ENCODE measurements around the gene TMEM167B.
A peak's percentile ranks its signal among the peaks of the same experiment; 100 is the strongest.

TMEM167B gene

DNA sequence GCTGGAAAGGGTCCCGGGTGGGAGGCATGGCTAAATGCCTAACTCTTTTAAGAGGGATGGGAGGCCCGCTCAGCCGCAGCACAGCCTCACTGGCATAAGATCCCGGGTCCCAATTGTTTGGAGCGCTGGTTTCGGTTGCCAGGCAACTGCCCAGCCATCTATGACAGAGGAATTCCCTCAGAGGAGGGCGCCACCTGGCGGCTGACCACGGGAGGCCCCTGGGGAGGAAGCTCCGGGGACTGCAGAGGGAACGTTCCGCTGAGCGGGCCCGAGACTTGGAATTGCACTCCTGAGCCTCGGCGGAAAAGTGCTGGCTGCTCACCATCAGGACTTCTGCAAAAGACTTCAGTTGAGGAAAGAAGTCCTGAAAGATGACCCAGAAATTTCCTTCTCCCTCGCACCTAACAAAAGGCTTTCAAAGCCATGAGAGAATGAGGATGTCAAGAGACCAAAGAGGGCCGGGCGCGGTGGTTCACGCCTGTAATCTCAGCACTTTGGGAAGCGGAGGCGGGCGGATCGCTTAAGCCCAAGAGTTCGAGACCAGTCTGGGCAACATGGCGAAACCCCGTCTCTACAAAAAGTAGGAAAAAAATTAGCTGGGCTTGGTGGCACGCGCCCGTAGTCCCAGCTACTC lies 22.2 kb downstream of the TMEM167B start:
- FAIRE-seq = no peak
- peak; percentile 88 for TF ChIP-seq CTCF (IDR thresholded peaks at IDR 0.05; ENCODE audit: insufficient read depth, missing control alignments)
- DNase-seq (ENCODE audit: insufficient read length, low spot score) = no peak

DNA sequence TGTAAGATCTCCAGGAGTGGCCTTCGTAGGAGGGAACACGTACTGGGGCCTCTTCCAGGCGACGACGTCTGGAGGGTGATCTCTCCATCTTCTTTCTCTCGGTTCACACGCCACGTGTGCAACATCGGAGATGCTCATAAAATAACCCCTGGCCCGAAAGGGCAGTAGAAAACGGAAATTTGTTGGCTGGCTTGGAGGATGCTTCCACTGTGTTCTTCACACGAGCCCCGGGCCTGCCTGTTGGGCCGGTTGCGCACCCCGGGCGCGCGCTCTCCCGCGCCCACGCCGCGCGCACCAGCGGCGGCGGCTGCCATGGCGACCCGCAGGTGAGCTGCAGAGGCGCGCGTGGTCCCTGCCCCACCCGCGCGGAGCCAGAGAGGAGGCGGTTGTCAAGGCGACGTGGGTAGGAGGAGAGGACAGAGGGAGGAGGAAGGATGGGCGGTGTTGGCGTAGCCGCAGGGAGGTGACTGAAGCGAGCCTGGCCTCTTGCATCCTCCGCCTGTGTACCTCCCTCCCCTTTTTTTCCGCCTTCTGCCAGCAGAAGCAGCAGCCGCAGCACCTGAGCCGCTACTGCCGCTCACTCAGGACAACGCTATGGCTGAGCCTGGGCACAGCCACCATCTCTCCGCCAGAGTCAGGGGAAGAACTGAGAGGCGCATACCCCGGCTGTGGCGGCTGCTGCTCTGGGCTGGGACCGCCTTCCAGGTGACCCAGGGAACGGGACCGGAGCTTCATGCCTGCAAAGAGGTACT lies 23.2 kb downstream of the TMEM167B start, which contains the start of gene ELAPOR1:
TSS of gene ELAPOR1 (plus strand) at position 526 of the 752 bp plus-strand sequence. CDS start at position 595, 69 bp downstream.
- DNase-seq (ENCODE audit: insufficient read length, low spot score) = no peak
- TF ChIP-seq CTCF (IDR thresholded peaks at IDR 0.05; ENCODE audit: insufficient read depth, missing control alignments) = no peak
- FAIRE-seq = no peak

- DNase-seq (ENCODE audit: insufficient read length, low spot score) = no peak
- no peak for FAIRE-seq
- TF ChIP-seq CTCF (IDR thresholded peaks at IDR 0.05; ENCODE audit: insufficient read depth, missing control alignments) = no peak
These were observed 23.7 kb downstream of the TMEM167B start for GRCh38 chr1:109114342-109114674.

- TF ChIP-seq CTCF (IDR thresholded peaks at IDR 0.05; ENCODE audit: insufficient read depth, missing control alignments) = no peak
- FAIRE-seq = no peak
- no peak for DNase-seq (ENCODE audit: insufficient read length, low spot score)
These were observed 25.1 kb downstream of the TMEM167B start for GRCh38 chr1:109115685-109116084.

- no peak for TF ChIP-seq CTCF (IDR thresholded peaks at IDR 0.05; ENCODE audit: insufficient read depth, missing control alignments)
- no peak for FAIRE-seq
- no peak for DNase-seq (ENCODE audit: insufficient read length, low spot score)
These were observed 25.7 kb downstream of the TMEM167B start for GRCh38 chr1:109116286-109116685.

DNA sequence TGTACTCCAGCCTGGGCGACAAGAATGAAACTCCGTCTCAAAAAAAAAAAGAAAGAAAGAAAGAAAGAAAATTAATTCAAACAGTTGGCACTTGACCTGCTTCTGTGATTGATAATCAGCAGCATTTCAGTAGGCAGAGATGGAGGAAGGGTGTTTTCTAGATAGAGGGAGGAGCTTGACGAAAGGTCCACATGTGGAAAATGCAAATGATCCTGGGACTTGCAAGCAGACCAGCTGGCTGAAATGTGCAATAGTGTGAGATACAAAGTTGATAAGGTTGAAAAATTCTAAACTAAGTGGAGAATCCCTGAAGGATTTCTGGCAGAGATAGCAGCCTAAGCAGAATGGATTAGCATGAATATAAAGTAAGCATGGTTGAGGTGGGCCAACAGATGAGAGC lies 27.5 kb downstream of the TMEM167B start:
- FAIRE-seq = no peak
- no peak for TF ChIP-seq CTCF (IDR thresholded peaks at IDR 0.05; ENCODE audit: insufficient read depth, missing control alignments)
- no peak for DNase-seq (ENCODE audit: insufficient read length, low spot score)

DNA sequence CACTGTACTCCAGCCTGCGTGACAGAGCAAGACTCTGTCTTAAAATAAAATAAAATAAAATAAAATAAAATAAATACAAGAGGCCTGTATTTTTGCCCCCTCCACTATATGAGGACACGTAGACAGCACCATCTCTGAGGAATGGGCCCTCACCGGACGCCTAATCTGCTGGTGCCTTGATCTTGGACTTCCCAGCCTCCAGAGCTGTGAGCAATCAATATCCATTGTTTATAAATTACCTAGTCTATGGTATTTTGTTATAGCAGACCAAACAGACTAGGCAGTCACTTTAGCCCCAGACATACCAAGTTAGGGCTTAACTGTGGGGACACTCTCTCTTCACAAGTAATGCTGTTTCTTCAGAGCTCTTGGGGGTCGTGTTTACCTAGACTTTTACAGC lies 29.8 kb downstream of the TMEM167B start:
- no peak for FAIRE-seq
- no peak for TF ChIP-seq CTCF (IDR thresholded peaks at IDR 0.05; ENCODE audit: insufficient read depth, missing control alignments)
- DNase-seq (ENCODE audit: insufficient read length, low spot score) = no peak

Measured in D721Med (cell line).